Spleen (tissue), 11 donors: Measurements from ENCODE around the gene SLC22A1. TPM values are rescaled to one million over a fixed set of nuclear protein-coding genes. Genes with fewer than 3 reads are reported as not detected.

Experiments
- DNase-seq: peaks from one replicate; pipeline ENCODE4 v3.0.0-alpha.2; 2020
- H3K27ac ChIP-seq, 8 donors: fragments of 200-600 bp; sonication (generic) in 7 of 8; 1 replicate in 4 of 8; 2 replicates in 4 of 8; pipeline versions ENCODE4 v1.5.0 to v1.8.0; 2016 to 2021; ENCODE audit warnings: inconsistent platforms in 4 of 8, mild to moderate bottlenecking in 4 of 8, moderate library complexity in 1 of 8
- H3K27me3 ChIP-seq, 7 donors: fragments of 200-600 bp; sonication (generic) in 6 of 7; replicated peaks in 1 of 7; 1 replicate in 4 of 7; 2 replicates in 3 of 7; pipeline versions ENCODE4 v1.5.0 to v1.8.0; 2016 to 2021; ENCODE audit warnings: inconsistent platforms in 3 of 7, mild to moderate bottlenecking in 1 of 7
- H3K36me3 ChIP-seq, 6 donors: fragments of 200-600 bp; sonication (generic) in 5 of 6; 1 replicate in 4 of 6; 2 replicates in 2 of 6; pipeline versions ENCODE4 v1.5.0 to v1.8.0; 2016 to 2021; ENCODE audit warnings: inconsistent platforms in 2 of 6
- H3K4me1 ChIP-seq, 6 donors: fragments of 200-600 bp; sonication (generic) in 5 of 6; 1 replicate in 3 of 6; 2 replicates in 3 of 6; pipeline versions ENCODE4 v1.5.0 to v1.8.0; 2016 to 2021; ENCODE audit warnings: inconsistent platforms in 3 of 6
- H3K4me3 ChIP-seq, 8 donors: fragments of 200-600 bp; sonication (generic) in 7 of 8; 1 replicate in 4 of 8; 2 replicates in 4 of 8; pipeline versions ENCODE4 v1.5.0 to v1.8.0; 2016 to 2021; ENCODE audit warnings: inconsistent platforms in 4 of 8, mild to moderate bottlenecking in 4 of 8, moderate library complexity in 2 of 8
- H3K9me3 ChIP-seq, 8 donors: fragments of 200-600 bp; sonication (generic) in 7 of 8; 1 replicate in 4 of 8; 2 replicates in 4 of 8; pipeline versions ENCODE4 v1.5.0 to v1.8.0; 2016 to 2021; ENCODE audit warnings: inconsistent platforms in 4 of 8
- CTCF ChIP-seq, 11 experiments: fragments of 200-600 bp in 7 of 11; fragments of 450-650 bp in 4 of 11; sonication (generic) in 4 of 11; IDR thresholded peaks in 8 of 11; conservative IDR thresholded peaks in 3 of 11; 1 replicate in 7 of 11; 2 replicates in 4 of 11; pipeline versions ENCODE4 v1.4.0 to v1.8.0; 2016 to 2021; ENCODE audit warnings: antibody characterized with exemption in 11 of 11, inconsistent platforms in 4 of 11, mild to moderate bottlenecking in 1 of 11
- POLR2A ChIP-seq, 3 donors: fragments of 450-650 bp; IDR thresholded peaks; one replicate each; pipeline ENCODE4 v1.5.1; 2017; ENCODE audit warnings: antibody characterized with exemption in 3 of 3, mild to moderate bottlenecking in 1 of 3
- POLR2AphosphoS5 ChIP-seq, 3 donors: sonication (generic); formaldehyde crosslinking; IDR thresholded peaks; one replicate each; pipeline ENCODE4 v1.5.1; 2017; ENCODE audit warnings: antibody characterized with exemption in 3 of 3
- WGBS, 5 donors: extraction: QIAGEN DNeasy Blood & Tissue Kit in 3 of 5; methylation state at CpG; one replicate each; pipeline versions ENCODE4 v1.1.5 to v1.1.7; 2013 to 2018; 5-methylcytosine and 5-hydroxymethylcytosine counted together
- intact Hi-C: fragments of 100-400 bp; cut with DNase I; formaldehyde crosslinking; loops from one replicate; pipeline ENCODE4 v1.15.0; 2023; ENCODE audit warnings: low total_unique reads
- polyA plus RNA-seq, 3 donors: library from polyadenylated mRNA; stranded (reverse); fragments of 200-250 nt; gene quantifications; one replicate each; pipeline ENCODE4 v1.2.1, GENCODE V29; 2013
- total RNA-seq, 7 donors: library from RNA; depleted of rRNA in 3 of 7; stranded (reverse); fragments of >200 nt in 3 of 7; fragmentation: NEBNext Ultra II Directional in 4 of 7; extraction: Animal tissue kit (Norgen Biotek cat#: 25700) in 4 of 7; gene quantifications; one replicate each; pipeline versions ENCODE4 v1.1.0 to v1.2.1, GENCODE V29; 2016 to 2021
- donor health status: healthy with polysubstance abuse.
- donor health status: DM: no; HTN: no; CAD: no; lungs with moderate emphysema.
- donor health status: DM: no; HTN: no; CAD: no.
- donor health status: Bipolar disorder and iron deficiency.
- donor health status: healthy.
- donor health status: DM: no; HTN: no; CAD: no.
- donor health status: DM: yes; HTN: yes; CAD: no.

Gene SLC22A1
- total and polyA plus RNA-seq, 10 donors = 0.23 to 6.1 (median 3.9) TPM

- H3K36me3 ChIP-seq = no peaks in the 10 kb centered on the region
- H3K9me3 ChIP-seq = peaks cover 0 to 55% (median 51%) of the 10 kb centered on the region in 8 donors
- intact Hi-C loops = no loop called here
- no peaks in the 10 kb centered on the region for H3K4me1 ChIP-seq
- H3K27ac ChIP-seq = no peak overlapping the region
- H3K4me3 ChIP-seq = no peak overlapping the region
- DNase-seq = no peak
- no peaks in the 10 kb centered on the region for H3K27me3 ChIP-seq
- no peak for TF ChIP-seq POLR2A (IDR thresholded peaks at IDR 0.05)
- no peak for TF ChIP-seq POLR2AphosphoS5 (IDR thresholded peaks at IDR 0.05)
- no peak for TF ChIP-seq CTCF (IDR thresholded peaks at IDR 0.05 in 8 of 11, conservative IDR thresholded peaks at IDR 0.05 in 3 of 11)
- WGBS, 5 donors = 93 to 100% (median 94%) methylated on average over 1 of the region's 1 CpG
Measured at GRCh38 chr6:160192840-160193239, 71.2 kb downstream of the SLC22A1 start.

- intact Hi-C loops = no loop called here
- peaks cover 0 to 56% (median 52%) of the 10 kb centered on the region in 8 donors for H3K9me3 ChIP-seq
- TF ChIP-seq CTCF (IDR thresholded peaks at IDR 0.05 in 8 of 11, conservative IDR thresholded peaks at IDR 0.05 in 3 of 11) (no peak), POLR2A (IDR thresholded peaks at IDR 0.05) (no peak), POLR2AphosphoS5 (IDR thresholded peaks at IDR 0.05) (no peak)
- WGBS, 5 donors = 73 to 87% (median 78%) methylated on average over 1 of the region's 1 CpG
- no peak overlapping the region for H3K4me3 ChIP-seq
- no peak for DNase-seq
- H3K36me3 ChIP-seq = no peaks in the 10 kb centered on the region
- no peaks in the 10 kb centered on the region for H3K4me1 ChIP-seq
- no peak overlapping the region for H3K27ac ChIP-seq
- no peaks in the 10 kb centered on the region for H3K27me3 ChIP-seq
Measured at GRCh38 chr6:160194808-160195207, 73.2 kb downstream of the SLC22A1 start.

- intact Hi-C loops = no loop called here
- H3K4me3 ChIP-seq = no peak overlapping the region
- no peaks in the 10 kb centered on the region for H3K27me3 ChIP-seq
- no peak overlapping the region for H3K27ac ChIP-seq
- DNase-seq = no peak
- H3K36me3 ChIP-seq = no peaks in the 10 kb centered on the region
- H3K4me1 ChIP-seq = no peaks in the 10 kb centered on the region
- TF ChIP-seq CTCF (IDR thresholded peaks at IDR 0.05 in 8 of 11, conservative IDR thresholded peaks at IDR 0.05 in 3 of 11) (no peak), POLR2A (IDR thresholded peaks at IDR 0.05) (no peak), POLR2AphosphoS5 (IDR thresholded peaks at IDR 0.05) (no peak)
- peaks cover 0 to 41% (median 36%) of the 10 kb centered on the region in 8 donors for H3K9me3 ChIP-seq
Measured at GRCh38 chr6:160197662-160198061, 76.0 kb downstream of the SLC22A1 start.

- H3K4me3 ChIP-seq = no peak overlapping the region
- no peaks in the 10 kb centered on the region for H3K36me3 ChIP-seq
- H3K9me3 ChIP-seq = peaks cover 0 to 31% (median 25%) of the 10 kb centered on the region in 8 donors
- 7 to 11% (median 10%) methylated on average over 3 of the region's 3 CpGs for WGBS, 5 donors
- no peaks in the 10 kb centered on the region for H3K27me3 ChIP-seq
- no peak for TF ChIP-seq POLR2AphosphoS5 (IDR thresholded peaks at IDR 0.05)
- no peak for TF ChIP-seq CTCF (IDR thresholded peaks at IDR 0.05 in 8 of 11, conservative IDR thresholded peaks at IDR 0.05 in 3 of 11)
- TF ChIP-seq POLR2A (IDR thresholded peaks at IDR 0.05) = no peak
- intact Hi-C loops = no loop called here
- no peak for DNase-seq
- no peaks in the 10 kb centered on the region for H3K4me1 ChIP-seq
- H3K27ac ChIP-seq = no peak overlapping the region
Measured at GRCh38 chr6:160198606-160199211, 77.1 kb downstream of the SLC22A1 start.
